Activated CD8-positive, alpha-beta memory T cell treated with anti-CD3 and anti-CD28 coated beads, Interleukin-2, amount 50 U/mL, for 24 hours (primary cell): Measurements from ENCODE around the gene ZMYM4.
"Not testable (repeated sequence)": the region's sequence is repeated elsewhere in the genome, so short reads cannot be mapped to it uniquely, and the experiment has no call there.

Experiments
- DNase-seq: peaks from one replicate; pipeline ENCODE4 v3.0.0-alpha.2; 2020; ENCODE audit errors: extremely low read depth

ZMYM4 gene

DNA sequence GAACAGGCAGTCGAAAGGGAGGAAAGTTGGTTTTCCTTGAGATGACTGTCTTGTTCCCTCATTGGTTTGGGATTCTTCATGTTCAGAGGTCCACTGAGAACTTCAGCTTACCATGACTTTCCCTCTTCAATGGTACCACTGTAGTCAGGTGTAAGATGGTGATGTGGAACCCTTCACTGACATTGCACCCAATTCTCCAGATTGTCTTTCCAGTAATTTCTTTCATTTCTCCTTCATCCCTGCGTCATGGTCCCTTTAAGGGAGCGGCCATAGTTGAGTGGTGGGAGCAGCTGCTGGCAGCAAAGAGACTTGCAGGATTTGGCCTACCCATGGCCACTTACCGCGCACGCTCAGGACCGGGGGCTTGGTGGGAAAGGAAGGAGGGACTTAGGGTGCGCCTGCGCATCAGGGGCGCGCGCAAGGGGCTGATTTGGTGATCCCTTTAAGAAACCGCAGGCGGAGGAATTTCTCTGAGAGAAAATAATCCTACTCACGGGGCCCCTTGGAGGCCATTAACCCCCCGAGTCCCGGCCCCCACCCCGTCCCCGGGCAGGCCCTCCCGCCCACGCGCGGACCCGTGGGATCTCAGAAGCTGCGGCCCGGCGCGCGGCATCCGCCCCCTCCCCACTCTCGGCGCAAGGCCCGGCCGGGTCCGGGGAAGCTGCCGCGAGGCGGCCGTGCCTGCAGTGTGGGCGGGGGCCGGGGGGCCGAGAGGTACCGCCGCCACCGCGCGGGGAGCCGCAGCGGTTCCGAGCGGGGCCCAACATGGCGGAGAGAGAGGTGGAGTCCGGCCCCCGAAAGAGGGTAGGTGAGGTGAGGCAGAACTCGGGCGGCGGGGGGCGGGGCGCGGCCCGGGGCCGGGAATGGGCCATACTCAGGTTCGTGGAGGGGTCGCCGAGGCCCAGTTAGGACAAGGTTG lies at the start of gene ZMYM4:
Gene ZMYM4, plus strand, starts transcription at position 428 of the 919 bp plus-strand sequence. Its CDS starts 338 bp downstream, at position 766.
- peak; percentile 70 for DNase-seq

GRCh38 chr1:35220976-35221375 lies 47.5 kb upstream of the ZMYM4 start:
- no peak for DNase-seq

DNA sequence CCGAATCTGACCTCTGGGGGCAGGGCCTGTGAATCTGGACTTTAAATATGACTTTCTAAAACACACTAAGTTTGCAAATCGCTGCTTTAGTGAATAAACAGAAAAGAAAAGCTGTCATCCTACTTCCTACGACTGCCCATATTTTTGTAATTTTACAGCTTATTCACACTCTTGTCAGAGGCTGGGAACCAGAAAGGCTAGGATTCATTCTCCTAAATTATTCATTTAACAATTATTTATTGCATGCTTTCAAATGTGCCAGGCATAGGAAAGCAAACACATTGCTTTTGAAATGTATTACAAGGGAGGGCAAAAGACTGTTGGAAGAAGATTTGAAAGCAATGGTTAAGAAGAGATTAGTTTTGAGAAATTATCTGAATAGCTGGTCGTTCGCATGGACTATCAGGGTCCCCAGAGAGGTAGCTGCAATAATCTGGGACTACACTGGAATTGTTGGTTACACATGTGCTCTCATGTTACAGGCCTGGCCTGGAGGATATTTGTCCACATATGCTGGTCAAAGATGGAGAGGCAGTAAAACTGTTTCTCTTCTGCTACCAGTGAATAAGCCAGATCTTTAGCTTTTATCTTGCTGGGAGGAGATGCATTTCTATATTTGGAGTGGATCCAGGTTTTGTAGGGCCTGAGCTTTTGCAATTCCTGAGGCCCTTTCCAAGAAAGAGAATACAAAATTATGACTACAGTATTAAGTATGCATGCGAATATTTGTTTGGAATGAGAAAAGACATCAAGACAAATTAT lies 46.0 kb upstream of the ZMYM4 start:
- DNase-seq: no peak

GRCh38 chr1:35223084-35223630 lies 45.4 kb upstream of the ZMYM4 start:
- DNase-seq: no peak

- no peak for DNase-seq
Measured at GRCh38 chr1:35226546-35226945, 42.0 kb upstream of the ZMYM4 start.

DNA sequence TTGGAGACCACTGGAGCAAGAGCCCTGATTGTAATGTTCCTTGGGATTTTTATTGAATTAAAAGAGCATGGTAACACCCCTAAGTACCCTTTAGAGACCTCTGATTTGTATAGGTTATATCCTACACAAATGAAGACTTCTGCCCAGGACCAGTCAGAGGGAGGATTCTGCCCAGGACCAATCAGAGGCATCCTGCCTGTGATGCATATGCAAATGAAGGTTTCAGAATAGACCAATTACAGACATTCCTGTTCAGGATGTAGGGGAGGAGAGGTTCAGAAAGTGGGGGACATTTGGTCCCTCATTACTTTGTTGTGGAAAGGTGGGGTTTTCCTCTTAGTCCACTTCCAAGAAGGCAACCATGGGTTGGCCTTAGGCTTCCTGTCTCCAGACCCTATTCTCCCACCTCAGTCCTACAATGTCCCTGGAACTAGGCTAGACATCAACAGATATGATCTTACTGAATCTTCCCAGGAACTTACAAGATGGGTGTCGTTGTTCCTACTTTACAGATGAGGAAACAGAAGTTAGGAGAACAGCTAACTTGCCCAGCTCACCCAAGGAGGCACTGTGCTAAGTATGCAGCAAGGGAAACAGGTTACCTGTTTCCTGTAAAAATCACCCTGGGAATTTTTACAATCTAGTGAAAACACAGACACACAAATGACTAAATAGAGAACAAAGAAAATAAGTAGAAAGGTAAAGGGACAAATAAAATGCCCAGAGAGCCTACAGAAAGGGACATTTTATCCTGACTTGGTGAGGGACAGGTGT lies 38.7 kb upstream of the ZMYM4 start:
- DNase-seq: no peak

DNA sequence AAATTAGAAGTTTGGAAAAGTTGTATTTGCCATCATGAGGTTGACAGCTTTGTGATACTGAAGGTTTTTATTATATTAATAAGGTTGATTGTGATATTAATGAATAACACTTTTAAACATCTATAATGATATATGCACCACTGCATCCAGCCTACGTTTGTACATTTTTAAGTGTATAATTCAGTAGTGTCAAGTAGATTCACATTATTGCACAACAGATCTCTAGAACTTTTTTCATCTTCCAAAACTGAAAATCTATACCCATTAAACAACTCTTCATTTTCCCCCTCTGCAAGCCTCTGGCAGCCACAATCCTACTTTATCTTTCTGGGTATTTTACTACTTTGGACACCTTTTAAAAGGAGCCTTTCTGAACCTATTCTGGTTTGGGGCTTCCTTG lies 37.2 kb upstream of the ZMYM4 start:
- DNase-seq: no peak

GRCh38 chr1:35236772-35237171 lies 31.7 kb upstream of the ZMYM4 start:
- not testable (repeated sequence) for DNase-seq

DNA sequence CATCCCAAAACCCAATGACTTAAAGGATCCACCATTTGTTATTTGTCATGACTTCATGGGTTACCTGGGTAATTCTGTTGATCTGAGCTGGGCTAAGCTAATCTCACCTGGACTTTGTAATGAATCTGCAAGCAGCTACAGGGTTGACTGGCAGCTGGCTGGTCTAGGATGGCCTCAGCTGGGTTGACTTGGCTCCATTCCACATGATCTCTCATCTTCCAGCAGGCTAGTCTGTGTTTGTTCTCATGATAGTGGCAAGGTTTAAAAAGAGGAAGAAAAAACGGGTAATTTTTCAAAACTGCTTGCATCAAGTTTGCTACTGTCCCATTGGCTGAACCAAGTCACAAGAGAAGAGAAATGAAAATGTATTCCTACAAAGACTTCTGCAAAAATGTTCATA lies 24.8 kb upstream of the ZMYM4 start:
- DNase-seq: no peak

- no peak for DNase-seq
Measured at GRCh38 chr1:35247256-35247655, 21.3 kb upstream of the ZMYM4 start.

- DNase-seq: no peak
Measured at GRCh38 chr1:35253941-35254340, 14.6 kb upstream of the ZMYM4 start.

DNA sequence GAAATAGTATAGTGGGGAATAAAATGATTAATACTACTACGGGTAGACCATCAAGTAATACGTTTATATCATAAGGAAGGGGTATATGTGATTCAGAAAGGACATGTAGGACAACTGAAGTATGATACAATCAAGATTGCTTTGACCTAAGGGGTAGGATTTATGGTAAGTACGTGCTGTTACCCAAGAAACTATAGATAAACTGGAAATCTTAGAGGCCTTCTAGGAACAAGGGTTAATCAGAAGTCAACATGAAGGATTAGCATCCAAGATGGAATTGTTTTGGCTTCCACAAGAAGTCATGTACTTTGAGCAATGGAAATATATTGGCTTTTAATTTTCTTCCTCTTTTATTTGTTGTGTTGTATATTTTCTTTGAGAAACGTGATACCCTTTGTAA lies 13.2 kb upstream of the ZMYM4 start:
- DNase-seq: no peak

DNA sequence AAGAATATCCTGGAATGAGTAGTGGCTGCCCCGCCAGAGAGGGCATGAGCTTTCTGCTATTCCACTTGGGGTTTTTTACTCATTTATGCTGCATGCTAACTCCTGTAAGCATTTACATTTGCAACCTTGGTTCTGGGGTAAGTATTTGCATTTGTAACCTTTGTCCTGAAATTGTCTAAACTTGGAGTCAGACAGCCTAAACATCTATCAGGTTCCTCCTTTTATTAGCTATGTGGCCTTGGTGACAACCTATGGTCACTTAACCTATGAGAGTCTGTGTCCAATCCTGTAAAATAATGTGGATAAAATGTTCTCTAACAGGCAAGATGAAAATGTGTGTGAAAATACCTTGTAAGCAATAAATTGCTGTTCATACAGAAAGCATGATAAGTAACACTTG lies 8.9 kb upstream of the ZMYM4 start:
- no peak for DNase-seq

DNA sequence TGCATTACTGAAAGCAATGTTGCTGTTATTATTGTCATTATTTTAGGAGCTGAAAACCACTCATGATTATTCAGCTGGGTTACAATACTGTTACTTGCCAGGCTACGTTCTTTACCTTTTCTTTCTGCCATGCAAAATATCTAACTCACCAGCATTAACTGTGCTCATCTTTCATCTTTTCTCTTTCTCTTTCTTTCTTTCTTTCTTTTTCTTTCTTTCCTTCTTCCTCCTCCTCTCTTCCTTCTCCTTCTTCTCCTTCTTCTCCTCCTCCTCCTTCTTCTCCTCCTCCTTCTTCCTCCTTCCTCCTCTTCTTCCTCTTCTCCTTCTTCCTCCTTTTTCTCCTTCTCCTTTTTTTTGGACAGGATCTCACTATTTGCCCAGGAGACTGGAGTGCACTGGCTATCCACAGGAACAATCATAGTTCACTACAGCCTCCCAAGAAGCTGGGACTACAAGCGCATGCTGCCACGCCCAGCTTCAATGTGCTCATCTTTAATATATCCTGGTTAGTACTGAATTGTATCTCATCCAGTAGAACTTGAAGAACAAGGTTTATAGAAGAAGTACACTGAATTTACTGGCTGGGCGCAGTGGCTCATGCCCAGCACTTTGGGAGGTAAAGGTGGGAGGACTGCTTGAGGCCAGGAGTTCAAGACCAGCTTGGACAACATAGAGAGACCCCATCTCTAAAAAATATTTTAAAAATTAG lies 6.9 kb upstream of the ZMYM4 start:
- no peak for DNase-seq

GRCh38 chr1:35264035-35264434 lies 4.5 kb upstream of the ZMYM4 start:
- no peak for DNase-seq

GRCh38 chr1:35264871-35265270 lies 3.6 kb upstream of the ZMYM4 start:
- no peak for DNase-seq

DNA sequence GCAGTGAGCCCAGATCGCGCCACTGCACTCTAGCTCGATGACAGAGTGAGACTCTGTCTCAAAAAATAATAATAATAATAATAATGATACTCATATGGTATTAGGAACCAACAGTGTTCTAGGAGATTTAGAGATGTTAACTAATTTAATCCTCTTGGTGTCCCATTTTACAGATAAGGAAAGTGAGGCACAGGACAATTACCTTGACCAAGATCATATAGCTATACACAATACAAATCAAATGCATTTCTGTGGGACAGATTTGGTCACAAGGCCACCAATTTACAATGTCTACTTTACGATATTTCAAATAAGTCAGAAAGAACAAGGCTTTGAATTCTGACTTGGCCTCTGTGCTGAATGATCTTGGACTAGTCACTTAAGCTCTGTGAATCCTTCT lies 2.2 kb upstream of the ZMYM4 start:
- no peak for DNase-seq

DNA sequence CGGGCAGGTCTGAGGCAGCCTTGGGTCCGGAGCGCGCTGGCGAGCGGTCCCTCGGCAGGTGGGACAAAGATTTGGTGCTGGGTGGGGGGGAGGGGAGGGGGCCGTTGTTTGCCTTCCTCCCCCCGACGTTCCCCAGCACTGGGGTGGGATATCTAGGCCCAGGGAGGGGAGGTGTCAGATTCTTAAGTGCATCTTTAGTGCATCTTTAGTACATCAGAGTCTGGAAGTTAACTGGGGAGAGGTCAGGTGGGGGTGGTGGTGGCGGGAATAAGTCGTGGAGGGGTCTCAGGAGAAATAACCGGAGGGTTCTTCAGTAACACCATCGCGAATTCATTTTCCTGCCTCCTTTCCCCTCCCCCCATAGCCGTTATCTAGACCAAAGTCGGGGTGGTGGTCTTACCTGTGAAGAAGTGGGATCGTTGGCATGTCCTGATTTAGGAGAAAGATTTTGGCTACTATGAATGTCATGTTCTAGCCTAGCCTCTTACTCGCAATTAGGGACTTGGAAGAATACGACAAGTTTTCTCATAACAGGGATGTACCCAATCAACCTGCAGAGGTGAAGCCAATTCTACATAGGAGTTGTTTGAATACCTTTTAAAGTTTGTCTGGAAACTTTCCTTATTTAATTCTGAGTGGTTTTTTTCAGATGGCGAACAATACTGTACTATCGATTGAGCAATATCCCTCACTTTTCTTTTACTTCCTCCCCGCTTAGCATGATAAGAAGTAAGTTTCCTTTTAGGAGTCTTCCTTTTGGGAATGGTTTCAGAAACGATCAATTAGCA lies 886 bp downstream of the ZMYM4 start:
- DNase-seq: no peak

DNA sequence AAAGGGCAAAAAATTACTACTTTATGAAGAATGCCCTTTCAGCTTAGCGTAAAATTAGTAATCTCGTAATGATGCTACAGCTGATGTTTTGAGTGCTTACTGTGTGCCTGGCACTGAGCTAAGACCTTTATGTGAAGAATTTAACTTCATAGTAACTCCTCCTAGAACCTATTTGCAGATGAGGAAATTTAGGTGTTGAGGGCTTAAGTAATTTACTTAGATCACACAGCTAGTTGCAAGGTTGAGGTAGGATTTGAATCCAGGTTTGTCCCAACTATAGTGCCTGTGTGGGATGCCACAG lies 1.4 kb downstream of the ZMYM4 start:
- DNase-seq: no peak

- DNase-seq: no peak
Measured at GRCh38 chr1:35270836-35271235, 2.3 kb downstream of the ZMYM4 start.

GRCh38 chr1:35274197-35274596 lies 5.7 kb downstream of the ZMYM4 start:
- DNase-seq: no peak
